GM12878 (cell line): Measurements from ENCODE around the gene PDSS2. TPM values are rescaled to one million over a fixed set of nuclear protein-coding genes. Genes with fewer than 3 reads are reported as not detected.
"Not testable (repeated sequence)": the region's sequence is repeated elsewhere in the genome, so short reads cannot be mapped to it uniquely, and the experiment has no call there.

ENCODE experiments used
- ATAC-seq: fragments of 200-7000 bp; cut with Tn5 transposase; 3 replicates; pipeline ENCODE4 v1.9.1; 2020; ENCODE audit warnings: mild to moderate bottlenecking, moderate library complexity
- BruUV-seq: library from RNA; stranded (reverse); fragments of 400-500 nt; replicated peaks from 2 replicates; lab custom pipeline; 2021; lab: Mats Ljungman, UMichigan
- CTCF ChIA-PET: fragments of 300-600 bp; sonication (Branson Sonifier 250); formaldehyde crosslinking; extraction: SDS; loops from one replicate; lab custom pipeline; 2021; ENCODE audit warnings: inconsistent platforms; lab: Yijun Ruan, JAX
- POLR2A ChIA-PET: fragments of 350-600 bp; formaldehyde crosslinking; extraction: SDS; loops from one replicate; lab custom pipeline; 2021; ENCODE audit warnings: inconsistent platforms; lab: Charles Lee
- RAD21 ChIA-PET: fragments of 300-600 bp; sonication (Branson Sonifier 250); formaldehyde crosslinking; loops from one replicate; lab custom pipeline; 2023; ENCODE audit warnings: antibody characterized with exemption; ENCODE audit not compliant: unreplicated experiment; lab: Charles Lee
- SMC1A ChIA-PET: fragments of 300-600 bp; sonication (Branson Sonifier 250); formaldehyde crosslinking; loops from one replicate; lab custom pipeline; 2023; ENCODE audit not compliant: unreplicated experiment, uncharacterized antibody; lab: Charles Lee
- DNase-seq: peaks from one replicate; pipeline ENCODE4 v3.0.0-alpha.2; 2011; ENCODE audit warnings: low read depth, low spot score
- FAIRE-seq: peaks from 3 replicates; lab custom pipeline; 2011; peaks lifted over from hg19 to GRCh38; lab: Jason Lieb, UNC
- H2AFZ ChIP-seq: 2 replicates; pipeline ENCODE4 v1.6.0; 2011; ENCODE audit warnings: low read depth, low read length, control low read depth; ENCODE audit not compliant: control insufficient read depth
- H3K27ac ChIP-seq: 2 replicates; pipeline ENCODE4 v1.5.1; 2011; ENCODE audit warnings: control low read depth; ENCODE audit not compliant: control insufficient read depth, insufficient read depth
- H3K27me3 ChIP-seq, 2 experiments: replicated peaks in 1 of 2; 2 replicates each; pipeline versions ENCODE4 v1.6.0 to v1.6.1; 2011; ENCODE audit warnings: low read length in 1 of 2; ENCODE audit not compliant: control insufficient read depth in 2 of 2, insufficient read depth in 2 of 2
- H3K36me3 ChIP-seq, 2 experiments: 2 replicates each; pipeline ENCODE4 v1.5.1; 2011; ENCODE audit warnings: low read length in 1 of 2; ENCODE audit not compliant: control insufficient read depth in 2 of 2, insufficient read depth in 2 of 2
- H3K4me1 ChIP-seq: 2 replicates; pipeline ENCODE4 v1.6.1; 2011; ENCODE audit warnings: mild to moderate bottlenecking, low read length, moderate library complexity, mixed read lengths; ENCODE audit not compliant: control insufficient read depth, insufficient read depth
- H3K4me2 ChIP-seq: 2 replicates; pipeline ENCODE4 v1.6.0; 2011; ENCODE audit warnings: control low read depth; ENCODE audit not compliant: control insufficient read depth, insufficient read depth
- H3K4me3 ChIP-seq: fragments of 200-600 bp; sonication (generic); 2 replicates; pipeline ENCODE4 v1.5.1; 2016
- H3K79me2 ChIP-seq: 2 replicates; pipeline ENCODE4 v1.6.0; 2011; ENCODE audit warnings: low read length; ENCODE audit not compliant: control insufficient read depth, insufficient read depth
- H3K9ac ChIP-seq: 2 replicates; pipeline ENCODE4 v1.8.0; 2011; ENCODE audit warnings: low read length, control low read depth, mixed read lengths; ENCODE audit not compliant: control insufficient read depth, insufficient read depth
- H3K9me3 ChIP-seq: replicated peaks from 3 replicates; pipeline ENCODE4 v1.5.1; 2011; ENCODE audit warnings: mild to moderate bottlenecking, low read length; ENCODE audit not compliant: control insufficient read depth, insufficient read depth
- H4K20me1 ChIP-seq: 2 replicates; pipeline ENCODE4 v1.6.0; 2011; ENCODE audit not compliant: control insufficient read depth, insufficient read depth
- CHD1 ChIP-seq: IDR thresholded peaks from 2 replicates; pipeline ENCODE4 v1.6.1; 2012; ENCODE audit warnings: low read depth, low read length, improper control_type of control experiment
- IKZF2 ChIP-seq, 2 experiments: fragments of 450-650 bp; IDR thresholded peaks; 2 replicates each; pipeline ENCODE4 v1.6.1; 2017; ENCODE audit warnings: mild to moderate bottlenecking in 2 of 2, moderate library complexity in 2 of 2
- SMC3 ChIP-seq: IDR thresholded peaks from 2 replicates; pipeline ENCODE4 v1.6.1; 2011; ENCODE audit warnings: low read length, improper control_type of control experiment, borderline replicate concordance
- SUZ12 ChIP-seq: fragments of 200-600 bp; sonication (generic); IDR thresholded peaks from one replicate; pipeline ENCODE4 v1.6.1; 2018; ENCODE audit warnings: antibody characterized with exemption, mild to moderate bottlenecking; ENCODE audit not compliant: unreplicated experiment
- ZBTB4 ChIP-seq: fragments of 450-650 bp; formaldehyde crosslinking; IDR thresholded peaks from 2 replicates; pipeline ENCODE4 v1.4.0; 2022; ENCODE audit warnings: mild to moderate bottlenecking, moderate library complexity
- WGBS: methylation state at CpG from one replicate; pipeline ENCODE4 v1.1.6; 2016; ENCODE audit warnings: low lambda C conversion rate; ENCODE audit not compliant: insufficient replicate concordance, insufficient coverage; ENCODE audit errors: missing lambda C conversion rate; 5-methylcytosine and 5-hydroxymethylcytosine counted together
- in situ Hi-C: fragments of 300-500 bp; cut with MboI; formaldehyde crosslinking; loops from 9 replicates; pipeline ENCODE4 v1.14.3; 2018; ENCODE audit warnings: mixed read lengths
- intact Hi-C: fragments of 100-400 bp; cut with micrococcal nuclease; formaldehyde crosslinking; loops from one replicate; pipeline ENCODE4 v1.14.2; 2022; ENCODE audit not compliant: unreplicated experiment
- polyA plus RNA-seq, 11 experiments: library from polyadenylated mRNA; depleted of rRNA in 4 of 11; unstranded in 6 of 11; stranded (reverse) in 5 of 11; fragments of >200 nt; fragmentation: Nextera tagmentation in 4 of 11; fragmentation: Illumina TruSeq in 1 of 11; extraction: Ambion mirVana in 4 of 11; extraction: Trizol in 1 of 11; gene quantifications; 1 replicate in 1 of 11; 2 replicates in 10 of 11; pipeline versions ENCODE4 v1.2.1 to v1.2.3, GENCODE V29; 2011 to 2016; ENCODE audit warnings: inconsistent platforms in 2 of 11, missing spikeins in 2 of 11, low read depth in 1 of 11
- total RNA-seq, 4 experiments: library from RNA; depleted of rRNA in 3 of 4; stranded (reverse); fragments of >200 nt in 3 of 4; fragmentation: Illumina TruSeq in 1 of 4; extraction: Trizol in 1 of 4; gene quantifications; 2 replicates each; pipeline versions ENCODE4 v1.2.1 to v1.2.3, GENCODE V29; 2013 to 2021

The PDSS2 gene
- total and polyA plus RNA-seq, 10 of the 15 experiments (the other 5 are each of a cell fraction or from before 2014, with no cell fraction given) = 7.7 to 15.5 (median 9.6) TPM

GRCh38 chr6:107479089-107479690 is 19.8 kb upstream of the PDSS2 start:
- H3K79me2 ChIP-seq = no peaks in the 10 kb centered on the region
- TF ChIP-seq IKZF2 (IDR thresholded peaks at IDR 0.05) = no peak
- no peak for TF ChIP-seq CHD1
- no peak for TF ChIP-seq SUZ12
- no peak for TF ChIP-seq SMC3
- no peak for TF ChIP-seq ZBTB4 (CRISPR knock-in tag)
- TF ChIP-seq, all 136 proteins: peak for 0
- Histone ChIP-seq H4K20me1 (no peaks in the 10 kb centered on the region), H3K27ac (no peak overlapping the region), H3K9ac (no peak overlapping the region), H2AFZ (no peak overlapping the region), H3K4me1 (no peaks in the 10 kb centered on the region), H3K9me3 (no peaks in the 10 kb centered on the region), H3K4me2 (no peak overlapping the region), H3K36me3 (no peaks in the 10 kb centered on the region), H3K27me3 (0 out of 4 replicates have a peak, but pooled peaks cover 0 to 3% of the 10 kb centered on the region in 2 experiments), H3K4me3 (no peak overlapping the region)
- intact Hi-C loops = no loop called here
- SMC1A ChIA-PET = no interaction called here
- RAD21 ChIA-PET = interaction anchor here (0.7 kb wide), 1 partner anchor 25 kb away, joined by 3 read pairs; no protein-coding TSS in a partner anchor
- WGBS = 20% methylated on average over 4 of the region's 4 CpGs
- FAIRE-seq = no peak
- no TSS peak for BruUV-seq
- CTCF ChIA-PET = no interaction called here
- DNase-seq = no peak
- in situ Hi-C loops = no loop called here
- POLR2A ChIA-PET = no interaction called here
- ATAC-seq = no peak

- H3K27ac ChIP-seq, H3K36me3 ChIP-seq, H3K27me3 ChIP-seq, CTCF ChIA-PET, DNase-seq, H3K4me2 ChIP-seq, H3K4me1 ChIP-seq, H3K79me2 ChIP-seq, H3K9me3 ChIP-seq, intact Hi-C loops, ATAC-seq, H3K4me3 ChIP-seq, RAD21 ChIA-PET, BruUV-seq, H2AFZ ChIP-seq, POLR2A ChIA-PET, H4K20me1 ChIP-seq, FAIRE-seq, H3K9ac ChIP-seq, in situ Hi-C loops: not testable (repeated sequence)
- SMC1A ChIA-PET = interaction anchor here (1.4 kb wide), 1 partner anchor 32 kb away, joined by 4 read pairs; no protein-coding TSS in a partner anchor
- WGBS = 20% methylated on average over 2 of the region's 3 CpGs
Measured at GRCh38 chr6:107475826-107476225, 16.5 kb upstream of the PDSS2 start.

GRCh38 chr6:107475360-107475759 is 16.0 kb upstream of the PDSS2 start:
- H2AFZ ChIP-seq, H3K27ac ChIP-seq, DNase-seq, RAD21 ChIA-PET, H3K4me3 ChIP-seq, H4K20me1 ChIP-seq, intact Hi-C loops, BruUV-seq, H3K9ac ChIP-seq, H3K4me2 ChIP-seq, ATAC-seq, H3K36me3 ChIP-seq, H3K79me2 ChIP-seq, FAIRE-seq, H3K9me3 ChIP-seq, POLR2A ChIA-PET, H3K4me1 ChIP-seq, H3K27me3 ChIP-seq, CTCF ChIA-PET, in situ Hi-C loops: not testable (repeated sequence)
- WGBS = 33% methylated on average over 3 of the region's 3 CpGs
- SMC1A ChIA-PET = interaction anchor here (1.4 kb wide), 1 partner anchor 32 kb away, joined by 4 read pairs; no protein-coding TSS in a partner anchor
